ENCODE results near the gene ARSI. TPM values are rescaled to one million over a fixed set of nuclear protein-coding genes. Genes with fewer than 3 reads are reported as not detected.

The ARSI gene
- total and polyA plus RNA-seq, 2 of the 4 experiments (the other 2 are of a cell fraction): 14.8 to 15.2 TPM

- no TSS peak for BruUV-seq (replicated peaks)
- no peak overlapping the region for H3K18ac ChIP-seq (ENCODE audit: low read depth, low read length)
- no peak overlapping the region for H3K4me3 ChIP-seq (ENCODE audit: insufficient read depth, low read depth, low read length)
- peak overlapping the region; percentile 16; the same call in 1 of the 2 replicates for H2BK120ac ChIP-seq (ENCODE audit: low read depth, low read length)
- no peaks in the 10 kb centered on the region for H3K36me3 ChIP-seq (ENCODE audit: control insufficient read depth, insufficient read depth, low read length)
- DNase-seq: peak; percentile 71
- no peak overlapping the region for H4K5ac ChIP-seq (ENCODE audit: low read depth, low read length)
- no peak overlapping the region for H3K27ac ChIP-seq (ENCODE audit: insufficient read depth, low read length)
- H3K4me1 ChIP-seq (ENCODE audit: control insufficient read depth, insufficient read depth, low read length): no peaks in the 10 kb centered on the region
- H3K27me3 ChIP-seq (ENCODE audit: control insufficient read depth, insufficient read depth, low read length): no peaks in the 10 kb centered on the region
- ChIA-PET POLR2A (ENCODE audit: unreplicated experiment) (no interaction called here), CTCF (interaction anchor here (0.7 to 3.5 kb wide), 9 partner anchors 31 to 196 kb away, joined by 3 to 24 read pairs (median 3); no protein-coding TSS in a partner anchor)
- no peak overlapping the region for H2BK5ac ChIP-seq (ENCODE audit: low read depth, low read length, poor library complexity, severe bottlenecking)
- peak overlapping the region; percentile 54 for H2AK5ac ChIP-seq (ENCODE audit: low read depth, low read length)
- peak overlapping the region in 1 of 2 experiments; percentile 67; a peak in 2 of 4 replicates for H4K8ac ChIP-seq (ENCODE audit: low read depth in 2 of 2, low read length in 2 of 2)
- no peak overlapping the region for H3K4me2 ChIP-seq (ENCODE audit: low read depth, low read length)
- TF ChIP-seq MAZ (IDR thresholded peaks at IDR 0.05; ENCODE audit: borderline replicate concordance, low read depth, low read length): 0 out of 2 replicates have a peak, but pooled peaks have one; percentile 24
- TF ChIP-seq ELK1 (IDR thresholded peaks at IDR 0.05; ENCODE audit: borderline replicate concordance, low read depth, low read length): no peak
- peak; percentile 83 for TF ChIP-seq CTCF (conservative IDR thresholded peaks at IDR 0.05; ENCODE audit: low read depth, low read length)
- TF ChIP-seq RAD21 (IDR thresholded peaks at IDR 0.05; ENCODE audit: low read length): peak; percentile 87
- peak; percentile 46; the same call in 1 of the 2 replicates for TF ChIP-seq CEBPB (IDR thresholded peaks at IDR 0.05; ENCODE audit: low read depth, low read length)
- no peak for TF ChIP-seq RCOR1 (IDR thresholded peaks at IDR 0.05; ENCODE audit: insufficient replicate concordance, low read length)
- TF ChIP-seq SMC3 (IDR thresholded peaks at IDR 0.05; ENCODE audit: low read depth, low read length): peak; percentile 90
- TF ChIP-seq USF2 (IDR thresholded peaks at IDR 0.05; ENCODE audit: low read depth, low read length): peak; percentile 83
- peak overlapping the region; percentile 31; the same call in 1 of the 3 replicates for H2BK15ac ChIP-seq (ENCODE audit: low read depth, low read length)
- ATAC-seq (ENCODE audit: low read depth): peak; percentile 98
- no peak overlapping the region for H3K56ac ChIP-seq (ENCODE audit: extremely low read depth, insufficient read depth, low read length)
- peak overlapping the region; percentile 51 for H2AFZ ChIP-seq (replicated peaks; ENCODE audit: low read length, poor library complexity)
- peak overlapping the region; percentile 69 for H2AK9ac ChIP-seq (replicated peaks; ENCODE audit: low read depth, low read length, poor library complexity)
- intact Hi-C loops (cut with micrococcal nuclease): loop anchor here (1.0 to 10.0 kb wide), 7 partner anchors 48 to 346 kb away; partner anchors contain the start of genes ARSI, HMGXB3 and TIGD6
- H3K9me1 ChIP-seq (ENCODE audit: insufficient read depth, low read length): no peaks in the 10 kb centered on the region
- peak overlapping the region; percentile 14 for H4K91ac ChIP-seq (ENCODE audit: insufficient read depth, low read depth, low read length)
- WGBS, 2 experiments (ENCODE audit: extremely low coverage in 2 of 2, insufficient read length in 1 of 2): 40% methylated on average over 1 of the region's 7 CpGs; no CpG with 5 or more reads in 1 of the 2 experiments
- H4K20me1 ChIP-seq (ENCODE audit: insufficient read depth, low read length): no peaks in the 10 kb centered on the region
- H2BK20ac ChIP-seq (ENCODE audit: low read depth, low read length): no peak overlapping the region
- H3K9ac ChIP-seq (ENCODE audit: low read depth, low read length): no peak overlapping the region
- H3K79me1 ChIP-seq (ENCODE audit: low read depth in 1 of 2, low read length in 2 of 2): no peaks in the 10 kb centered on the region
- H3K23ac ChIP-seq (ENCODE audit: low read depth, low read length): no peak overlapping the region
- H3K14ac ChIP-seq (replicated peaks; ENCODE audit: low read depth, low read length): no peak overlapping the region
- in situ Hi-C loops (cut with MboI; ENCODE audit: low sequenced_read_pairs): no loop called here
- dilution Hi-C loops (cut with HindIII; ENCODE audit: low sequenced_read_pairs, unreplicated experiment): no loop called here
- no peaks in the 10 kb centered on the region for H3K9me3 ChIP-seq (ENCODE audit: control insufficient read depth, insufficient read depth, low read length)
- no peak overlapping the region for H3K4ac ChIP-seq (ENCODE audit: low read depth, low read length)
Observed at GRCh38 chr5:150350524-150351344, 48.0 kb upstream of the ARSI start.
